Amniotic epithelial cell (primary cell): Measurements from ENCODE around the gene DCAF8L2.
"Not testable (repeated sequence)": the region's sequence is repeated elsewhere in the genome, so short reads cannot be mapped to it uniquely, and the experiment has no call there.

Source experiments
- DNase-seq: peaks from one replicate; pipeline ENCODE4 v3.0.0-alpha.2; 2010; ENCODE audit warnings: low read depth

The DCAF8L2 gene

GRCh38 chrX:27590044-27590443 lies at the start of gene DCAF8L2:
DCAF8L2 (plus strand) TSS chrX:27590344; CDS start chrX:27746896, 156,552 bp downstream.
- peak; percentile 40 for DNase-seq

- DNase-seq: not testable (repeated sequence)
Observed at GRCh38 chrX:27541161-27541560, 49.0 kb upstream of the DCAF8L2 start.

GRCh38 chrX:27548624-27549023 lies 41.5 kb upstream of the DCAF8L2 start:
- no peak for DNase-seq

GRCh38 chrX:27549688-27550087 lies 40.5 kb upstream of the DCAF8L2 start:
- no peak for DNase-seq

GRCh38 chrX:27555514-27555913 lies 34.6 kb upstream of the DCAF8L2 start:
- peak; percentile 27 for DNase-seq

DNA sequence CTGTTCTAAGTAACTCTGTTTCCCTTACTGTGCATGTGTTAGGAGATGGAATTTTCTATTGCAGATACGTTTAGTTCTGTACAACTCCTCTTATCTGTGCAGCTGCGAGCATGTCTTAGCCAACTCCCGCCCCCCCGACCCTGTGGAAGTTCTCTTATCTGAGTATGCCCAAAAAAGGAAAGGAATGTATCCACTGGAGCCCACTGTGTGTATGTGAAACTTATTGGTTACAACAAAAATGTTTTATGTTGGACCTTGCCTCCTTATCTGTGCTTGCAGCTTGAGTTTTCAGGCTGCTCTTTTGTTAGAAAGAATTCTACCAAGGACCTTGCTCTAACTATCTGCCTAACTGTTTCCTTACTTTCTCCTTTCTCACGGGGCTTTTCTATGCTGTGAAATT lies 24.2 kb upstream of the DCAF8L2 start:
- peak; percentile 94 for DNase-seq

DNA sequence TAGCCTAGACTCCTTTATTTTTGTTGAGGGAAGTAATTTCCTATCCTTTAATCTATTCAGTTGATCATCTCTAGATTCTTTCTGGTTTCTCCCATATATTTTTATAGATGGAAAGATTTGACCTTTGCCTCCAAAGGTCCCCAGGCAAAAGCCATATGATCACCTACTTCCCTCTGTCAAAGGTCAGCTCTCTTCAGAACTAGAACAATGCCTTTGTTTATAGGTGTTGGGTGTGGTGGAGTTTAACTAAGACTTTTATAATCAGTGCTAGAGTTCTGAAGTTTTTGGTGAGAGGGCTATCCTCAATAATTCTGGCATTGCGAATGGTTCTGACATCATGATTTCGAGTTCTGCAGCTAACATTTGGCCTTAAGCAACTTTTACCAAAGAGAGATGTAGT lies 19.0 kb upstream of the DCAF8L2 start:
- no peak for DNase-seq

DNA sequence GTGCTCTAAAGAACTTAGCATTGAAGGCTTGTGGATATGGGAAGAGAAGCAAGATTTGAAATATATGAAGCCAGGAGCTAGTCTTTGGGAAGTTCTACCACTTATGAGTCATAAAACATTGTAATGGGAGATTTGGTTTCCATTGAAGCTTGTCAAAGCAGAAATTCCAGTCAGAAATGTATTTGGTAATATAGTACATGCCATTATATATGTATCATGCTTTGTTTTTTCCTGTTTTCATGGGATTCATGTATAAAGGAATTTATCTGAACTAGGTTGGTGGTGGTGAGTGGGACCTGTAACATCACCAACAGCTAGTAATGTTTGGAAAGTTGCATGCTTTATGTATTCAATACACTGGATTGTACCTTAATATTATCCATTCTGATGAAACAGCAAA lies 14.6 kb upstream of the DCAF8L2 start:
- peak; percentile 62 for DNase-seq

GRCh38 chrX:27583976-27584375 lies 6.2 kb upstream of the DCAF8L2 start:
- DNase-seq: peak; percentile 92

DNA sequence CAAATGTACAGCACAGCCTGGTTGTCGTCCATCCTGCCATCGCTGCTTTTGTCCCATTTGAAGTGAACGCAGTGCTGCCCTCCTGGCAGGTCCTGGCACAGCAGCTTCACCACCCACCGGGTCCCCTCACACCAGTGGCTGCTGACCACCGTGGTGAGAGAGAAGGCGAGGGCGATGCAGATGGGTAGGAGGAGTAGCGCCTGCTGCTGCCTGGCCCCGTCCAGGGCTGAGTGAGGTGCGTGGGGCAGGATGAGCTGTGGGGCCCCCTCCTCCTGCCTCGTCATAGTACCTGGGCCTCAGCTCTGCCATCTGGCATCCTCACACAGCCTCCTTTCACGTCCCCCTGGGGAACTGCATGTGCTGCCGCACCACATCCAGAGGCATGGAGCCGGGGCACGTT lies 1.8 kb downstream of the DCAF8L2 start:
- no peak for DNase-seq

DNA sequence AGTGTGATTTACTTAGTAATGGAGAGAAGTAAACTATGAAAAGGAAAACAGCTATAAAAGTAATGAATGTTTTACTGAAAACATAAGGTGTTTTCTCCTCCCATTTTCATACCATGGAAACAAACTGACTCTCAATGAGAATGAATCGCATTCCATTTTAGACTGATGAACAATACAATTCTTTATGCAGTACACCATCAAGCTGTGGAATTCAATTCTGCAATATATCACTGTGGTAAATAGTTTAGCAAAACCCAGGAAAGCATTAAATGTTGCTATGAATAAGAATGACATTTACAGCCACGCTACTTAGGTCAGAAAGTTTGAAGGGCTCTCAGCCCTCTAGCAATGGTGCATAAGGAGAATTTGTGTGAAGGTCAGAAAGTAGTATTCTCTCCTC lies 7.4 kb downstream of the DCAF8L2 start:
- DNase-seq: peak; percentile 69

- peak; percentile 87 for DNase-seq
Observed at GRCh38 chrX:27598312-27598711, 8.2 kb downstream of the DCAF8L2 start.

- DNase-seq: peak; percentile 58
Observed at GRCh38 chrX:27599928-27600327, 9.8 kb downstream of the DCAF8L2 start.

DNA sequence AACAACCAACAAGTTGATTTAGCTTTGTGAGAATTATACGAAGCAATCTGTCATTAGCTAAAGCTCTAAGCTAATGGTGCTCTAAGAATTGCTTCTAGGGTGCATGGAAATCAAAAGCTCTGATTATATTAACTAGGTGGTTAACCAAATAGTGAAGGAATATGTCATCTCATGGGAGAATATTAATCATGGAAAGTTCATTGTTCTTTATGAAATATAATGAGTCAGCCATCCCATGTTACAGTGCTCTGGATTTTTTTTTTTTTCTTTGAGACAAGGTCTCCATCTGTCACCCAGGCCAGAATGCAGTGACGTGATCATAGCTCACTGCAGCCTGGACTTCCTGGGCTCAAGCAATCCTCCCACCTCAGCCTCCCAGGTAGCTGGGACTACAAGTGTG lies 10.5 kb downstream of the DCAF8L2 start:
- peak; percentile 56 for DNase-seq

GRCh38 chrX:27608671-27609070 lies 18.5 kb downstream of the DCAF8L2 start:
- DNase-seq: no peak

- no peak for DNase-seq
Observed at GRCh38 chrX:27619459-27619858, 29.3 kb downstream of the DCAF8L2 start.

GRCh38 chrX:27619975-27620374 lies 29.8 kb downstream of the DCAF8L2 start:
- peak; percentile 10 for DNase-seq

DNA sequence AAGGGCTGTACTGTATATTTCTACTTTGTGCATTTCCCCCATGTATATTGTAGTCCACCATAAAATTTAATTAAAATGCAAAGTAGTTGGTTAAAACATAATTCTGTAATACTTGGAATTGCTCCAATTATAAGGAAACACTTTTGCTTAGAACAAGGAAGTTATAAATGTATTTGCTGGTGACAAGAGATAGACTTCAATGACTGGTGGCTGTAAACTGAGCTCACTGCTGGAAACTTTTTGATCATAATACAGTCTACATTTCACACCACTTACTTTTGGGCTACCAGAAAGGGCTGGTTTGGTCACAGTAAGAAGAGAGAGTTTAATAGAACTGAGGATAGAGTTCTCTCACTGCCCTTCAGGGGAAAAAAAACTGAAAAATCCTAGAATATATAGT lies 32.7 kb downstream of the DCAF8L2 start:
- no peak for DNase-seq

DNA sequence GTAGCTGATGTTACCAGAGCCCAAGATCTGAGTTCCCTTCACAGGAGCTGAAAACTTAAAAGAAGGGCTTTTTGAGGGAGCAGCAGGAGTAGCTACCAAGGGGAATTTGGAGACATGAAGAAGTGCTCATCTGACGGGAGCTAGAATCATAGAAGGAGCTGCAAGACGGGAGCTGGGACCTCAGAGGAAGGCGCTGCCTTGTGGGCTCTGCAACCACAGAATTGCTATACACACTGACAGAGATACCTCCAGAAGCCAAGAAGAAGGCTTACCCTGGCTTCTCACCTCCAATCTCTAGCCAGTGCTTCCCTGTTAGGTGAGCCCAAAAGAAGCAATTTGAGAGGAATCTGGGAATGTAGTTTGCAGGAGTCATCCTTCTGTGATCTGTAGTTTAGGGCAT lies 35.9 kb downstream of the DCAF8L2 start:
- DNase-seq: no peak

GRCh38 chrX:27633328-27633727 lies 43.2 kb downstream of the DCAF8L2 start:
- no peak for DNase-seq

GRCh38 chrX:27656581-27656980 lies 66.4 kb downstream of the DCAF8L2 start:
- no peak for DNase-seq

DNA sequence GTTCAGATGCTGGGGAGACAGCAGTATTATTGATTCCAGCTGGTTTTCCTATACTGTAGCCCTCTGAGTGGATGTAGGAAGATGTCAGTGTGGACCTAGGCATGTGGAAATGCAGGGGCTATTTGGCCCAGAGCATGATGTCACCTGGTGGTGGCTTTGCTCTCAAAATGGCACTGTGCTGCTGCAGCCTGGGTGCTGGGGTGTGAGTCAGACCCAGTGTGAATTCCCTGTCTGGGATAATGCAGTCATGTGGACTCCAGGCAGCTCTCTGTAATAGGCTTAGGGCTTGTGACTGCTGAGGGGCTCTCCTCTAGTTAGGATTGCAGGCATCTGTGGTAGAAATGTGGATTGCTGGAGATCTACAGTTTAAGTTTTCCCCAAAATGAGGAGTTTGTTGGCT lies 70.7 kb downstream of the DCAF8L2 start:
- DNase-seq: no peak

- no peak for DNase-seq
Observed at GRCh38 chrX:27671234-27671633, 81.1 kb downstream of the DCAF8L2 start.

DNA sequence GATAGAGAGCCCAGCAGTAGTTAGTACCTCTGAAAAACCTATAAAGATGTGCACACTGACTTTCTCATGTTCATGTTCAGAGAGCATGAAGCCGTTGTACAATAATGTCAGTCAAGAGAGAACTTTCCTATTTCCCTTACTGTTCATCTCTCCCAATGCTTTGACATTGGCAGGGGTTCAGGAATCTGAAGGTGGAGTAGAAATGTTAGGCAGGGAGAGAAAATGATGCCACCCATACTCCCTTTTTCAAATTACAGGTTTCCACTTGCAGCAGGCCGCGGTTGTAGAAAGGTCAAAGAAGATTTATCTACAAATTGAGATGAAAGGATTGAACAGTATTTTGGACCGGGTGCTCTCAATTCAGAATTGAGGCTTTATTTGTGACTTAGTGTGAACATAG lies 84.3 kb downstream of the DCAF8L2 start:
- no peak for DNase-seq

GRCh38 chrX:27675493-27675892 lies 85.3 kb downstream of the DCAF8L2 start:
- DNase-seq: peak; percentile 67
